Type B pancreatic cell (in vitro differentiated cells): ENCODE measurements around the gene CSRP1. TPM values are rescaled to one million over a fixed set of nuclear protein-coding genes. Genes with fewer than 3 reads are reported as not detected.

ENCODE experiments used
- DNase-seq: peaks from one replicate; pipeline ENCODE4 v3.0.0; 2021; ENCODE audit warnings: mixed read lengths; ENCODE audit not compliant: unreplicated experiment; ENCODE audit errors: extremely low spot score
- H3K27ac Mint-ChIP-seq: 2 replicates; pipeline ENCODE4 v1.8.0; 2021; ENCODE audit warnings: mild to moderate bottlenecking, mixed read lengths
- H3K27me3 Mint-ChIP-seq: 2 replicates; pipeline ENCODE4 v1.8.0; 2021; ENCODE audit warnings: mixed read lengths
- H3K36me3 Mint-ChIP-seq: 2 replicates; pipeline ENCODE4 v1.8.0; 2021; ENCODE audit warnings: mixed read lengths
- H3K4me1 Mint-ChIP-seq: one replicate; pipeline ENCODE4 v1.8.0; 2021; ENCODE audit warnings: mixed read lengths; ENCODE audit not compliant: unreplicated experiment
- H3K4me3 Mint-ChIP-seq: 2 replicates; pipeline ENCODE4 v1.8.0; 2021; ENCODE audit warnings: mild to moderate bottlenecking, mixed read lengths
- H3K9me3 Mint-ChIP-seq: 2 replicates; pipeline ENCODE4 v1.8.0; 2021; ENCODE audit warnings: mixed read lengths
- CTCF ChIP-seq: fragments of 200-600 bp; sonication (generic); conservative IDR thresholded peaks from 2 replicates; pipeline ENCODE4 v1.5.0; 2021; ENCODE audit warnings: antibody characterized with exemption, mild to moderate bottlenecking
- total RNA-seq: library from RNA; stranded (reverse); gene quantifications from 2 replicates; pipeline ENCODE4 v1.2.1, GENCODE V29; 2021; ENCODE audit warnings: low replicate concordance

The CSRP1 gene
- total RNA-seq, 1 donor from 2014 or later: 7.3 TPM

DNA sequence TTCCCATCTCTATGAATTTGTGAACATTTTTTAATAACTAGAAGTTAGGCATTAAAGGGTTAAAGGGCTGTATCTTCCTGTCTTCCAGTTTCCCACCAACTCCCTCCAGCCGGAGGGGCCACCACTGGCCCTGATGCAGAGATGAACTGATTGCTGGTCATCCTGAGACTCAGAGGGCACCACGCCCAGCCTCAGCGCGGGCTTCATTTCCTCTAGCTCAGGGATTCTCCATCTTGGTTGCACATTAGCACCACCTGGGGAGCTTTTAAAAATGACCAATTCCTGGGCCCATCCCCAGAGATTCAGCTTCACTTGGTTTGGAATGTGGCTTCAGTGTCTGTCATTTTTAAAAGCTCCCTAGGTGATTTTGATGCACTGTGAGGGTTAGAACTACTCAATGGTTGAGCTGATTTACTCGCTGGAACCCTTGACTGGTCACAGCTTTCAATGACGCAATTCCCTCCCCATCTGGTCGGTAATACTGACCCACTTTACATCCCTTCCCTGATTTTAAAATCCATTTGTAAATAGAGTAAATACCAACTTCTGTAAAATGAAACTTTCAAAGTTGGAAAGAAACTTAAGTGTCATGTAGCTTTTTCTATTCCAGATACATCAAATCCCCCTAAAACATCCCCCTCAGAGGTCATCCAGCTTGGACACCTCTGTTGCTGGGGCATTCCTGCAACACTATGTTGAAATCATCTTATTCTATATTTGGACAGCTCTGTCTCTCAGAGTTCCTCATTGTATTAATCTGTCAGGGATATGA lies 37.1 kb upstream of the CSRP1 start:
- TF ChIP-seq CTCF: no peak
- H3K4me3 Mint-ChIP-seq: no peak overlapping the region
- H3K27ac Mint-ChIP-seq: peak overlapping the region; percentile 11
- peaks cover 21% of the 10 kb centered on the region for H3K27me3 Mint-ChIP-seq
- DNase-seq: no peak
- H3K36me3 Mint-ChIP-seq: no peaks in the 10 kb centered on the region
- H3K9me3 Mint-ChIP-seq: no peaks in the 10 kb centered on the region
- H3K4me1 Mint-ChIP-seq: peaks cover 13% of the 10 kb centered on the region

GRCh38 chr1:201542309-201543035 lies 35.5 kb upstream of the CSRP1 start:
- H3K4me1 Mint-ChIP-seq: peaks cover 18% of the 10 kb centered on the region
- no peaks in the 10 kb centered on the region for H3K36me3 Mint-ChIP-seq
- H3K4me3 Mint-ChIP-seq: peak overlapping the region; percentile 23
- H3K27me3 Mint-ChIP-seq: peaks cover 31% of the 10 kb centered on the region
- DNase-seq: no peak
- TF ChIP-seq CTCF: no peak
- H3K9me3 Mint-ChIP-seq: no peaks in the 10 kb centered on the region
- H3K27ac Mint-ChIP-seq: no peak overlapping the region

DNA sequence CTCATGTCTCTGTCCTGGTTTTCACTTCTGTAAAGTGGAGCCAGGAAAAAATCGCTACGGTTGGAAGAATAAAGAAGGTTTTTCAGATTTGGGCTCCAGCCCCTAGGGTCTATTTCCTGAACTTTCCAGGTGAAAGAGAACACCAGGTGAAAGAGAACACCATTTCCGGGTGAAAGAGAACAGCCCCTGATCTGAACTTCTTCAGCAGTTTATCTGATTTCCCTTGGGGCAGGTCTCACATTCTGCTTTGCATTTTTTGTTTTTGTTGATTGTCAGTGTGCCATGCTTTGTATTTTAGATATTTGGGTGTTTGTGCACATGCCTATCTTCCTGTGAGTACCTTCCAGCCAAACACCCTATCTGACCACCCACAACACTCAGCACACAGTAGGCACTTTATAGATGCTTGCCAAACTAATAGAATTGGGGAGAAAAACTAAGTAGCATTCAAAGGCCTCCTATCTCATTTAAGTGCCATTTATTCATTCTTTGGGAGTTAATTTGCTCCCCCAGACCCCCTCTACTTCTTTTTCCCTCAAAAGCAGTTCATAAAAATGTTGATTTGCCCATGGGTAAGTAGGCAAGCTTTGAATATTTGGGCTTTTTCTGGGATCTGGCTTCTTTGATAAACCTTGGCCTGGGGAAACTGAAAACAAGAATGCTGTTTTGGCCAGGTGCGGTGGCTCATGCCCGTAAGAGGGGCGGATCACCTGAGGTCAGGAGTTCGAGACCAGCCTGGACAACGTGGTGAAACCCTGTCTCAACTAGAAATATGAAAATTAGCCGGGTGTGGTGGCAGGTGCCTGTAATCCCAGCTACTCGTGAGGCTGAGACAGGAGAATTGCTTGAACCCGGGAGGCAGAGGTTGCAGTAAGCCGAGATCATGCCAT lies 34.2 kb upstream of the CSRP1 start:
- peaks cover 23% of the 10 kb centered on the region for H3K4me1 Mint-ChIP-seq
- DNase-seq: no peak

GRCh38 chr1:201539561-201540431 lies 32.9 kb upstream of the CSRP1 start:
- H3K4me1 Mint-ChIP-seq: peaks cover 23% of the 10 kb centered on the region
- H3K27me3 Mint-ChIP-seq: peaks cover 49% of the 10 kb centered on the region

More for the DNA sequence above, 34.2 kb upstream of the CSRP1 start:
- peak overlapping the region; percentile 82 for H3K27ac Mint-ChIP-seq
- H3K27me3 Mint-ChIP-seq: peaks cover 44% of the 10 kb centered on the region
- peak overlapping the region; percentile 93 for H3K4me3 Mint-ChIP-seq
- no peaks in the 10 kb centered on the region for H3K36me3 Mint-ChIP-seq
- no peak for TF ChIP-seq CTCF
- H3K9me3 Mint-ChIP-seq: no peaks in the 10 kb centered on the region

More at GRCh38 chr1:201539561-201540431, 32.9 kb upstream of the CSRP1 start:
- DNase-seq: no peak
- no peak for TF ChIP-seq CTCF
- peak overlapping the region; percentile 82 for H3K27ac Mint-ChIP-seq
- no peaks in the 10 kb centered on the region for H3K9me3 Mint-ChIP-seq
- peak overlapping the region; percentile 93 for H3K4me3 Mint-ChIP-seq
- H3K36me3 Mint-ChIP-seq: no peaks in the 10 kb centered on the region
